Erythroblast (primary cell): Measurements from ENCODE around the gene MS4A14.

ENCODE experiments used
- DNase-seq, 2 experiments: peaks; one replicate each; lab custom pipeline; 2025; lab: John Stamatoyannopoulos, UW
- GATA1 ChIP-seq: IDR thresholded peaks from 2 replicates; pipeline ENCODE4 v1.6.1; 2011; ENCODE audit warnings: low read depth, mild to moderate bottlenecking, control low read depth, low read length, moderate library complexity
- POLR2A ChIP-seq: IDR thresholded peaks from 2 replicates; pipeline ENCODE4 v1.6.1; 2011; ENCODE audit warnings: mild to moderate bottlenecking, low read length

The MS4A14 gene

DNA sequence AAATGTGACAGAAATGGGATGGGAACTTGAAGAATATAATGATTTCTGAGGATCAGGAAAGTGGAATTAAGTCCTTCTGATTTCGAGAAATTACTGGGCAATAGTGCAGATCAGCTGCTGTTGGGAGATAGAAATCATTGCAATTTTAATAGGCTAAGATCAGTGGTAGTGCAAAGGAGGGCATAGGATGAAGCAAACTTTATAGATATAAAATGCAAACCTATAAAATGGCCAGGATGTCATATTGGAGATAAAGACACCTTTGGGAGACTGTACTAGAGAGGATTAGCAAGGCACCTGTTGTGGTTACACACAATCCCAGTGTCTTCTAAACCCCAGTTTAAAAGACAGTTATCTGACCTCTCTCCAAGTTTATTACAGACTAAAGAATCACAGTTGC is 24.4 kb upstream of the MS4A14 start:
- TF ChIP-seq POLR2A (no peak), GATA1 (no peak)
- no peak for DNase-seq

DNA sequence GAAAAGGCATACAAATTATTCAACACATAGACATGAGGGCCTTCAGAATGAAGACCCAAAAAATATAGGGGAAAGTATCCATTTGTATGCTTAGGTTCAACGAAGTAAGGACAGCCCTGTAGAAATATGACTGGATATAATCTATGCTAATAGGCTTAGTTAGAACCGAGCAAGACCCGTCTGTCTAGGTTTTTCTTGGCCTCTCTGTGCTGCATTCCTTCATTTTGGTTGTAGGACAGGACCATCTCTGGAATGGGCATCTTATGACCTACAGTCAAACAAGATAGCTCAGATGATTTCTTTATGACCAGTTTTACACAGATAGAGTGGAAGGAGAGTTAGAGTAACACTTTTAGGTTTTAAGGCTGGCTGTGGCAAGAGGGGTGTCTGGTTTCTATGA is 23.5 kb upstream of the MS4A14 start:
- DNase-seq, result no peak

DNA sequence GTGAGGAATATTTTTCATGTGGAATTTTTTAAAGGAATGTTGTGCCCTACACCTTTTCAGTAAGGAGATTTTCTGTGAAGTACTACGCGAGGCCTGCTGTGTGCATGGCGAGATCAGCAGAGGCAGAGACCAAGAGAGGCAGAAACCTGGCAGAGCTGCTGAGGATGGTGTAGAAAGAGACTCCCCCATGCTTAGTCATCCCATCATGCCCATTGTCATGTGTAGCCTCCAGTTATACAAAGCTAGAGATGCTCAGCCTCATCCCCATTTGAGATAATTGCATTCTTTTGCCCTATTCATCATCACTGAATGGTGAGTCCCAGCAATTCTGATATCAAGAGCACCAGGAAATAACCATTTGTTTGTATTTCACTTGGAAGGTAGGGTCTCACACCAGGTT is 20.9 kb upstream of the MS4A14 start:
- no peak for TF ChIP-seq GATA1
- no peak for TF ChIP-seq POLR2A
- DNase-seq, result no peak

More for the DNA sequence above, 23.5 kb upstream of the MS4A14 start:
- TF ChIP-seq POLR2A (no peak), GATA1 (no peak)

GRCh38 chr11:60376601-60377000 is 19.7 kb upstream of the MS4A14 start:
- no peak for TF ChIP-seq GATA1
- no peak for TF ChIP-seq POLR2A

GRCh38 chr11:60377401-60378136 is 18.7 kb upstream of the MS4A14 start:
- DNase-seq, result no peak
- TF ChIP-seq POLR2A (no peak), GATA1 (no peak)

More at GRCh38 chr11:60376601-60377000, 19.7 kb upstream of the MS4A14 start:
- no peak for DNase-seq

GRCh38 chr11:60378354-60378753 is 17.9 kb upstream of the MS4A14 start, which contains the start of gene MS4A7:
Gene MS4A7 (plus strand): TSS chr11:60378532. CDS start chr11:60383142, 4,610 bp downstream.
- DNase-seq, result no peak
- TF ChIP-seq GATA1, result no peak
- TF ChIP-seq POLR2A, result no peak

DNA sequence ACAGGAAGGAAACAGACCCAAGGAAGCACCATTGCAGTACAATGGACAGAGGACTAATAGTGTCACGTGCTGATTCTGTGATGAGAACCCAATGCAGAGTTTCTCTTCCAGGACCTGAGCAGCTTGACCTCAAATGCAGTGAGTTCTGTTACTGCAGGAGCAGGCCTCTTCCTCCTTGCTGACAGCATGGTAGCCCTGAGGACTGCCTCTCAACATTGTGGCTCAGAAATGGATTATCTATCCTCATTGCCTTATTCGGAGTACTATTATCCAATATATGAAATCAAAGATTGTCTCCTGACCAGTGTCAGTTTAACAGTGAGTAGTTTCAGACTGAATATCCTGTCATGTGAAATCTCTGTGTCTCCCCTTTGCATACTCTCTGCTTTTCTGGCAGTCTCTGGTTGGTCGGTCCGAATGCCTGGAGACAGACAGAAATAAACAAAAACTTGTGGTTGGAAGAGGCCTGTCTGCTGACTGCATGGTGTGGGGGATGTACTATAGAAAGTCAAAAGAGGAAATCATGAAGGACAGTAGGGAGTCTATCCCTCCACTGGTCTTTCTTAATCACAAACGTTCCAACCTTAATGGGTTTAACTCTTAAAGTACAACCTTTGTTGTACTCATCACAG is 6.9 kb upstream of the MS4A14 start:
- TF ChIP-seq POLR2A (no peak), GATA1 (no peak)
- DNase-seq, result no peak

DNA sequence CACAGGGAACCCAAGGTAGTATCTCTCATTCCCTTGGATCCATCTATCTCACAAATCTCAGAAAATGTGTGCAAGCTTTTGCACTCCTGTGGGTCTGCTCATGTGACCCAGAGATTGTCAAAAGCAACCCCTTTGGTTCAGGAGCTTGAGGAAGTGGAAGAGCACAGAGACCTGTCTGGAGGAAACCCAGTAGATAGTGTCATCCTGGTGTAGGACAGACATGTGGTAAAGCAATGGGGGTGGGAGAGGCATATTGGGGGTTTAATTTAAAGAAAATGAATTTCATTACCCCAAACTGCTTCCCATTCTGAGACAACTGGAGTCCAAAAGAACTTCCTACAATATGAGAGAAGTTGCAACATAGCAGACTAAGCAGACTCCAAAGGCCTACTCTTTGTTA is 5.8 kb upstream of the MS4A14 start:
- TF ChIP-seq POLR2A, result no peak
- no peak for TF ChIP-seq GATA1
- no peak for DNase-seq

- no peak for DNase-seq
These were observed 3.9 kb upstream of the MS4A14 start for GRCh38 chr11:60392361-60392760.

GRCh38 chr11:60393016-60393415 is 3.2 kb upstream of the MS4A14 start:
- TF ChIP-seq GATA1 (no peak), POLR2A (no peak)
- DNase-seq, result no peak

More at GRCh38 chr11:60392361-60392760, 3.9 kb upstream of the MS4A14 start:
- TF ChIP-seq GATA1, result no peak
- no peak for TF ChIP-seq POLR2A

GRCh38 chr11:60394666-60395380 is 1.4 kb upstream of the MS4A14 start:
- no peak for TF ChIP-seq POLR2A
- TF ChIP-seq GATA1, result no peak
- no peak for DNase-seq

DNA sequence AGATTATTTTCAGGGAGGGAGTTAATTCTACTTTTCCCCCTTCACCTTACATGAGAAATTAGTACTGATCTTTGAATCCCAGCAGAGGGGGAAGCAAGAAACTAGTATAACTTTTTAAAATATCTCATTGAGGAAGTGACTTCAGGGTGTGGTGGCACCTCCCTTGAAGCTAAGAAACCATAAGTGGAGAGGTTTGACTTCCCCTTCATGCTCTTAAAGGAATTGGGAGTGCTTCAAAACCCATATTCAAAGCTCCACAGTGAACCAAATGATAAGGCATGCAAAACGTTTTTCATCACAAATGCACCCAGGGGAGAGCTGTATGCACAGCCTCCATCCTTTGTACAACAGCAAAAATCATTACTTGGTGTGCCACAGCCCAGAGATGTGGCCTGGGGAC is 540 bp downstream of the MS4A14 start:
- no peak for DNase-seq
- TF ChIP-seq POLR2A, result no peak
- no peak for TF ChIP-seq GATA1

- DNase-seq, result no peak
- TF ChIP-seq POLR2A, result no peak
- TF ChIP-seq GATA1, result no peak
These were observed 23.8 kb downstream of the MS4A14 start for GRCh38 chr11:60420015-60420414.

DNA sequence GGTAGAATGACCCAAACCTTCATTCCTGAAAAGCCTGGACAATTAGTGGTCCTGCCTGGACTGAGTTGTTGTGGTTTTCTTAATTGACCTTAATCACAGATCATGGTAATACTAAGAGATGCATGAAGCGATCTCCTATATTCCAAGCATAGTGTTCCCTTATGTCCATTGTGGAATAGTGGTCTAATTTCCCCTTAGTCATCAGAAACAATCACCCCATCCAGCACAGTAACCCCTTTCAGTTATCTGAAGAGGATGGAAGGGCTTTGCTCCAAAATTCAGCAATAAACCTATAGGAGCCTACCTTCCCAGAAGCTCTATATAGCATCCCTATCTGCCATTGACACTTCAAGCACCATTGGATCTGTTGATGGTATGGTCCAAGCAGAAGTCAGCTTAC is 26.4 kb downstream of the MS4A14 start:
- TF ChIP-seq POLR2A (no peak), GATA1 (no peak)
- DNase-seq, result no peak
